H9 (cell line): ENCODE measurements around the gene KLHDC8A. TPM values are rescaled to one million over a fixed set of nuclear protein-coding genes. Genes with fewer than 3 reads are reported as not detected.
A peak's percentile ranks its signal among the peaks of the same experiment; 100 is the strongest.

ENCODE experiments used
- DNase-seq: peaks from one replicate; pipeline ENCODE4 v3.0.0-alpha.2; 2017
- H2AFZ ChIP-seq: one replicate; pipeline ENCODE4 v1.6.1; 2013; ENCODE audit warnings: mild to moderate bottlenecking, low read length, control low read depth, moderate library complexity
- H2AK5ac ChIP-seq: 2 replicates; pipeline ENCODE4 v1.6.1; 2013; ENCODE audit warnings: low read length, control low read depth, mixed read lengths; ENCODE audit not compliant: insufficient read length
- H2BK120ac ChIP-seq: one replicate; pipeline ENCODE4 v1.6.1; 2013; ENCODE audit warnings: low read depth, mild to moderate bottlenecking, low read length, control low read depth, inconsistent platforms; ENCODE audit not compliant: poor library complexity, severe bottlenecking
- H2BK12ac ChIP-seq: 2 replicates; pipeline ENCODE4 v1.6.1; 2013; ENCODE audit warnings: low read length, control low read depth, mixed read lengths, low read depth; ENCODE audit not compliant: insufficient read length
- H2BK15ac ChIP-seq: 2 replicates; pipeline ENCODE4 v1.6.1; 2013; ENCODE audit warnings: low read depth, low read length, control low read depth
- H2BK20ac ChIP-seq: one replicate; pipeline ENCODE4 v1.6.1; 2013; ENCODE audit warnings: low read depth, mild to moderate bottlenecking, low read length, control low read depth, inconsistent platforms; ENCODE audit not compliant: poor library complexity, severe bottlenecking
- H2BK5ac ChIP-seq: 2 replicates; pipeline ENCODE4 v1.6.1; 2013; ENCODE audit warnings: low read length, control low read depth, mixed read lengths; ENCODE audit not compliant: insufficient read length
- H3K14ac ChIP-seq: 2 replicates; pipeline ENCODE4 v1.6.1; 2013; ENCODE audit warnings: low read length, control low read depth; ENCODE audit not compliant: insufficient read depth
- H3K18ac ChIP-seq: 2 replicates; pipeline ENCODE4 v1.6.1; 2013; ENCODE audit warnings: low read depth, mild to moderate bottlenecking, mixed read lengths, low read length, control low read depth; ENCODE audit not compliant: insufficient read length
- H3K23ac ChIP-seq: 2 replicates; pipeline ENCODE4 v1.6.1; 2013; ENCODE audit warnings: low read length, control low read depth, mixed read lengths, low read depth; ENCODE audit not compliant: insufficient read length
- H3K23me2 ChIP-seq: 2 replicates; pipeline ENCODE4 v1.6.1; 2013; ENCODE audit warnings: low read depth, mild to moderate bottlenecking, mixed read lengths, low read length, control low read depth; ENCODE audit not compliant: insufficient read length, poor library complexity, severe bottlenecking
- H3K27ac ChIP-seq: 2 replicates; pipeline ENCODE4 v1.5.1; 2013; ENCODE audit warnings: low read length, control low read depth, mixed read lengths, low read depth; ENCODE audit not compliant: insufficient read length
- H3K27me3 ChIP-seq: 2 replicates; pipeline ENCODE4 v1.6.1; 2013; ENCODE audit warnings: low read length, control low read depth, inconsistent platforms; ENCODE audit not compliant: insufficient read depth
- H3K4ac ChIP-seq: 2 replicates; pipeline ENCODE4 v1.6.1; 2013; ENCODE audit warnings: low read depth, mild to moderate bottlenecking, control low read depth, inconsistent platforms, low read length, moderate library complexity
- H3K4me1 ChIP-seq: 2 replicates; pipeline ENCODE4 v1.6.1; 2013; ENCODE audit warnings: low read length, control low read depth, inconsistent platforms; ENCODE audit not compliant: insufficient read depth
- H3K4me2 ChIP-seq: 2 replicates; pipeline ENCODE4 v1.6.1; 2013; ENCODE audit warnings: low read length, control low read depth, mixed read lengths; ENCODE audit not compliant: insufficient read length, insufficient read depth
- H3K56ac ChIP-seq: 2 replicates; pipeline ENCODE4 v1.6.1; 2013; ENCODE audit warnings: low read depth, mild to moderate bottlenecking, mixed read lengths, low read length, control low read depth; ENCODE audit not compliant: insufficient read length
- H3K79me1 ChIP-seq: 2 replicates; pipeline ENCODE4 v1.6.1; 2013; ENCODE audit warnings: low read depth, mild to moderate bottlenecking, moderate library complexity, low read length, control low read depth, inconsistent platforms; ENCODE audit not compliant: insufficient read depth, poor library complexity, severe bottlenecking
- H3K79me2 ChIP-seq: 2 replicates; pipeline ENCODE4 v1.6.1; 2013; ENCODE audit warnings: low read length, control low read depth, inconsistent platforms; ENCODE audit not compliant: insufficient read depth
- H3K9ac ChIP-seq: 2 replicates; pipeline ENCODE4 v1.6.1; 2013; ENCODE audit warnings: low read length, control low read depth, mixed read lengths; ENCODE audit not compliant: insufficient read length; ENCODE audit errors: extremely low read depth
- H3K9me3 ChIP-seq: one replicate; pipeline ENCODE4 v1.6.1; 2013; ENCODE audit warnings: low read depth, low read length, inconsistent platforms; ENCODE audit not compliant: control insufficient read depth
- H3T11ph ChIP-seq: one replicate; pipeline ENCODE4 v1.6.1; 2013; ENCODE audit warnings: mild to moderate bottlenecking, low read length, control low read depth, inconsistent platforms
- H4K20me1 ChIP-seq: one replicate; pipeline ENCODE4 v1.6.1; 2013; ENCODE audit not compliant: control insufficient read depth, insufficient read length, insufficient read depth
- H4K5ac ChIP-seq: 2 replicates; pipeline ENCODE4 v1.6.1; 2013; ENCODE audit warnings: low read depth, mild to moderate bottlenecking, mixed read lengths, low read length, control low read depth; ENCODE audit not compliant: insufficient read length
- H4K8ac ChIP-seq: replicated peaks from 2 replicates; pipeline ENCODE4 v1.6.1; 2013; ENCODE audit warnings: low read length, control low read depth, mixed read lengths, low read depth; ENCODE audit not compliant: insufficient read length
- H4K91ac ChIP-seq: 2 replicates; pipeline ENCODE4 v1.6.1; 2013; ENCODE audit warnings: low read depth, mild to moderate bottlenecking, moderate library complexity, mixed read lengths, low read length, control low read depth; ENCODE audit not compliant: insufficient read length
- H3K27ac Mint-ChIP-seq, 3 experiments: 2 replicates in 2 of 3; 3 replicates in 1 of 3; pipeline ENCODE4 v1.8.0; 2020 to 2021; ENCODE audit warnings: mixed read lengths in 3 of 3, mild to moderate bottlenecking in 1 of 3, moderate library complexity in 1 of 3
- H3K27me3 Mint-ChIP-seq: 2 replicates; pipeline ENCODE4 v1.8.0; 2021; ENCODE audit warnings: low read depth, mild to moderate bottlenecking, moderate library complexity, mixed read lengths
- H3K36me3 Mint-ChIP-seq, 3 experiments: 2 replicates in 2 of 3; 3 replicates in 1 of 3; pipeline ENCODE4 v1.8.0; 2020 to 2021; ENCODE audit warnings: low read depth in 3 of 3, mixed read lengths in 3 of 3; ENCODE audit not compliant: insufficient read depth in 1 of 3
- H3K4me1 Mint-ChIP-seq, 2 experiments: 2 replicates each; pipeline ENCODE4 v1.8.0; 2020; ENCODE audit warnings: mixed read lengths in 2 of 2
- H3K4me3 Mint-ChIP-seq, 2 experiments: 2 replicates in 1 of 2; 3 replicates in 1 of 2; pipeline ENCODE4 v1.8.0; 2020 to 2021; ENCODE audit warnings: mild to moderate bottlenecking in 2 of 2, mixed read lengths in 2 of 2, moderate library complexity in 1 of 2
- H3K9me3 Mint-ChIP-seq, 2 experiments: 2 replicates in 1 of 2; 3 replicates in 1 of 2; pipeline ENCODE4 v1.8.0; 2020; ENCODE audit warnings: mild to moderate bottlenecking in 2 of 2, mixed read lengths in 2 of 2, moderate library complexity in 1 of 2
- WGBS: extraction: QIAGEN DNeasy Blood & Tissue Kit; methylation state at CpG from one replicate; pipeline ENCODE4 v1.1.7; 2013; ENCODE audit warnings: missing lambda C conversion rate, low lambda C conversion rate, mixed read lengths; ENCODE audit not compliant: insufficient read length; ENCODE audit errors: extremely low coverage; 5-methylcytosine and 5-hydroxymethylcytosine counted together
- total RNA-seq: library from RNA; stranded (reverse); gene quantifications from 2 replicates; pipeline ENCODE4 v1.2.1, GENCODE V29; 2021
- TF ChIP-seq, protein P1 (sequence below): fragments of 200-600 bp; sonication (generic); conservative IDR thresholded peaks from 3 replicates; pipeline ENCODE4 v1.8.0; 2021; ENCODE audit warnings: antibody characterized with exemption, mild to moderate bottlenecking

Gene KLHDC8A
- total RNA-seq, 1 experiment from 2014 or later, result 0.96 TPM

DNA sequence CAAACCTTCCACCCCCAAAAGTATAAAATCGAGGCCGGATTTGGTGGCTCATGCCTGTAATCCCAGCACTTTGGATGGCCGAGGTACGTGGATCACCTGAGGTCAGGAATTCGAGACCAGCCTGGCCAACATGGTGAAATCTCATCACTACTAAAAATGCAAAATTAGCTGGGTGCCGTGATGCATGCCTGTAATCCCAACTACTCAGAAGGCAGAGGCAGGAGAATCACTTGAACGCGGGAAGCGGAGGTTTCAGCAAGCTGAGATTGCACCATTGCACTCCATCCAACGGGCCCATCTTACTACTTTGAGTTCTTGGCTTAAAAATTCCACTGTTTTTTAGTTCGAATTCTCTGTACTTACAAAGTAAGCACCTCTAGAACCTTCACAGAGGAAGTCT, 11.0 kb downstream of the KLHDC8A start:
- DNase-seq, result no peak
- Histone ChIP-seq H3K23me2 (peaks cover 4% of the 10 kb centered on the region), H3K18ac (no peak overlapping the region), H3K56ac (no peak overlapping the region), H2BK20ac (no peak overlapping the region), H3K27ac (no peak overlapping the region), H3K23ac (no peak overlapping the region), H2AK5ac (no peak overlapping the region), H3K9ac (no peak overlapping the region), H3K9me3 (no peaks in the 10 kb centered on the region), H3K27me3 (peaks cover 12% of the 10 kb centered on the region; the same call in 1 of the 2 replicates), H2AFZ (no peak overlapping the region), H2BK120ac (no peak overlapping the region), H4K91ac (no peak overlapping the region), H4K5ac (no peak overlapping the region), H3K79me1 (no peaks in the 10 kb centered on the region), H2BK12ac (no peak overlapping the region), H2BK15ac (no peak overlapping the region), H4K8ac (no peak overlapping the region), H3K14ac (no peak overlapping the region), H2BK5ac (no peak overlapping the region), H3K79me2 (no peaks in the 10 kb centered on the region), H3T11ph (no peak overlapping the region), H3K4ac (no peak overlapping the region), H4K20me1 (no peaks in the 10 kb centered on the region), H3K4me2 (no peak overlapping the region), H3K4me1 (peaks cover 3% of the 10 kb centered on the region; the same call in 1 of the 2 replicates)
- H3K4me1 Mint-ChIP-seq, result peaks cover 54 to 55% of the 10 kb centered on the region in 2 experiments
- TF ChIP-seq, protein P1, sequence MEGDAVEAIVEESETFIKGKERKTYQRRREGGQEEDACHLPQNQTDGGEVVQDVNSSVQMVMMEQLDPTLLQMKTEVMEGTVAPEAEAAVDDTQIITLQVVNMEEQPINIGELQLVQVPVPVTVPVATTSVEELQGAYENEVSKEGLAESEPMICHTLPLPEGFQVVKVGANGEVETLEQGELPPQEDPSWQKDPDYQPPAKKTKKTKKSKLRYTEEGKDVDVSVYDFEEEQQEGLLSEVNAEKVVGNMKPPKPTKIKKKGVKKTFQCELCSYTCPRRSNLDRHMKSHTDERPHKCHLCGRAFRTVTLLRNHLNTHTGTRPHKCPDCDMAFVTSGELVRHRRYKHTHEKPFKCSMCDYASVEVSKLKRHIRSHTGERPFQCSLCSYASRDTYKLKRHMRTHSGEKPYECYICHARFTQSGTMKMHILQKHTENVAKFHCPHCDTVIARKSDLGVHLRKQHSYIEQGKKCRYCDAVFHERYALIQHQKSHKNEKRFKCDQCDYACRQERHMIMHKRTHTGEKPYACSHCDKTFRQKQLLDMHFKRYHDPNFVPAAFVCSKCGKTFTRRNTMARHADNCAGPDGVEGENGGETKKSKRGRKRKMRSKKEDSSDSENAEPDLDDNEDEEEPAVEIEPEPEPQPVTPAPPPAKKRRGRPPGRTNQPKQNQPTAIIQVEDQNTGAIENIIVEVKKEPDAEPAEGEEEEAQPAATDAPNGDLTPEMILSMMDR, result no peak
- H3K36me3 Mint-ChIP-seq, result peaks cover 0 to 2% (median 0%) of the 10 kb centered on the region in 3 experiments; a peak in 2 of 7 replicates
- H3K27me3 Mint-ChIP-seq, result peaks cover 67% of the 10 kb centered on the region
- H3K9me3 Mint-ChIP-seq, result no peaks in the 10 kb centered on the region
- H3K4me3 Mint-ChIP-seq, result peak overlapping the region in 1 of 2 experiments; percentile 16; a peak in 1 of 5 replicates
- WGBS, result no CpG with 5 or more reads among the region's 11 CpGs
- H3K27ac Mint-ChIP-seq, result no peak overlapping the region
